HG02970 (cell line): Measurements from ENCODE around the gene HSD3B7.
A peak's percentile ranks its signal among the peaks of the same experiment; 100 is the strongest.
"Not testable (repeated sequence)": the region's sequence is repeated elsewhere in the genome, so short reads cannot be mapped to it uniquely, and the experiment has no call there.

Source experiments
- ATAC-seq: cut with Tn5 transposase; IDR thresholded peaks from one replicate; pipeline ENCODE4 v1.9.1; 2021; ENCODE audit warnings: mild to moderate bottlenecking, moderate library complexity, moderate number of reproducible peaks; ENCODE audit not compliant: unreplicated experiment, low FRiP score

The HSD3B7 gene

GRCh38 chr16:31017756-31018155, 32.7 kb downstream of the HSD3B7 start:
- not testable (repeated sequence) for ATAC-seq

GRCh38 chr16:31020536-31020935, 35.5 kb downstream of the HSD3B7 start:
- ATAC-seq, result no peak

GRCh38 chr16:31022544-31023251, 37.7 kb downstream of the HSD3B7 start:
- ATAC-seq, result no peak

GRCh38 chr16:31023252-31023602, 38.2 kb downstream of the HSD3B7 start:
- no peak for ATAC-seq

- ATAC-seq, result no peak
Measured at GRCh38 chr16:31023627-31024226, 38.7 kb downstream of the HSD3B7 start.

GRCh38 chr16:31025339-31025738, 40.3 kb downstream of the HSD3B7 start:
- no peak for ATAC-seq

- ATAC-seq, result no peak
Measured at GRCh38 chr16:31029272-31029671, 44.3 kb downstream of the HSD3B7 start.

- ATAC-seq, result no peak
Measured at GRCh38 chr16:31031276-31031675, 46.3 kb downstream of the HSD3B7 start.

- peak; percentile 81 for ATAC-seq
Measured at GRCh38 chr16:31032736-31033708, 48.0 kb downstream of the HSD3B7 start, which contains the start of gene STX4. STX4 (plus strand) TSS chr16:31033558; CDS start chr16:31033806, 248 bp downstream.

GRCh38 chr16:31033709-31034492, 48.9 kb downstream of the HSD3B7 start:
- ATAC-seq, result peak; percentile 32

GRCh38 chr16:31036691-31037090, 51.7 kb downstream of the HSD3B7 start:
- ATAC-seq, result no peak
